Spleen (tissue), 11 donors: ENCODE data around the gene IQSEC1. TPM values are rescaled to one million over a fixed set of nuclear protein-coding genes. Genes with fewer than 3 reads are reported as not detected.

Experiments
- DNase-seq: peaks from one replicate; pipeline ENCODE4 v3.0.0-alpha.2; 2020
- H3K27ac ChIP-seq, 8 donors: fragments of 200-600 bp; sonication (generic) in 7 of 8; 1 replicate in 4 of 8; 2 replicates in 4 of 8; pipeline versions ENCODE4 v1.5.0 to v1.8.0; 2016 to 2021; ENCODE audit warnings: inconsistent platforms in 4 of 8, mild to moderate bottlenecking in 4 of 8, moderate library complexity in 1 of 8
- H3K27me3 ChIP-seq, 7 donors: fragments of 200-600 bp; sonication (generic) in 6 of 7; replicated peaks in 1 of 7; 1 replicate in 4 of 7; 2 replicates in 3 of 7; pipeline versions ENCODE4 v1.5.0 to v1.8.0; 2016 to 2021; ENCODE audit warnings: inconsistent platforms in 3 of 7, mild to moderate bottlenecking in 1 of 7
- H3K36me3 ChIP-seq, 6 donors: fragments of 200-600 bp; sonication (generic) in 5 of 6; 1 replicate in 4 of 6; 2 replicates in 2 of 6; pipeline versions ENCODE4 v1.5.0 to v1.8.0; 2016 to 2021; ENCODE audit warnings: inconsistent platforms in 2 of 6
- H3K4me1 ChIP-seq, 6 donors: fragments of 200-600 bp; sonication (generic) in 5 of 6; 1 replicate in 3 of 6; 2 replicates in 3 of 6; pipeline versions ENCODE4 v1.5.0 to v1.8.0; 2016 to 2021; ENCODE audit warnings: inconsistent platforms in 3 of 6
- H3K4me3 ChIP-seq, 8 donors: fragments of 200-600 bp; sonication (generic) in 7 of 8; 1 replicate in 4 of 8; 2 replicates in 4 of 8; pipeline versions ENCODE4 v1.5.0 to v1.8.0; 2016 to 2021; ENCODE audit warnings: inconsistent platforms in 4 of 8, mild to moderate bottlenecking in 4 of 8, moderate library complexity in 2 of 8
- H3K9me3 ChIP-seq, 8 donors: fragments of 200-600 bp; sonication (generic) in 7 of 8; 1 replicate in 4 of 8; 2 replicates in 4 of 8; pipeline versions ENCODE4 v1.5.0 to v1.8.0; 2016 to 2021; ENCODE audit warnings: inconsistent platforms in 4 of 8
- CTCF ChIP-seq, 11 experiments: fragments of 200-600 bp in 7 of 11; fragments of 450-650 bp in 4 of 11; sonication (generic) in 4 of 11; IDR thresholded peaks in 8 of 11; conservative IDR thresholded peaks in 3 of 11; 1 replicate in 7 of 11; 2 replicates in 4 of 11; pipeline versions ENCODE4 v1.4.0 to v1.8.0; 2016 to 2021; ENCODE audit warnings: antibody characterized with exemption in 11 of 11, inconsistent platforms in 4 of 11, mild to moderate bottlenecking in 1 of 11
- POLR2A ChIP-seq, 3 donors: fragments of 450-650 bp; IDR thresholded peaks; one replicate each; pipeline ENCODE4 v1.5.1; 2017; ENCODE audit warnings: antibody characterized with exemption in 3 of 3, mild to moderate bottlenecking in 1 of 3
- POLR2AphosphoS5 ChIP-seq, 3 donors: sonication (generic); formaldehyde crosslinking; IDR thresholded peaks; one replicate each; pipeline ENCODE4 v1.5.1; 2017; ENCODE audit warnings: antibody characterized with exemption in 3 of 3
- WGBS, 5 donors: extraction: QIAGEN DNeasy Blood & Tissue Kit in 3 of 5; methylation state at CpG; one replicate each; pipeline versions ENCODE4 v1.1.5 to v1.1.7; 2013 to 2018; 5-methylcytosine and 5-hydroxymethylcytosine counted together
- intact Hi-C: fragments of 100-400 bp; cut with DNase I; formaldehyde crosslinking; loops from one replicate; pipeline ENCODE4 v1.15.0; 2023; ENCODE audit warnings: low total_unique reads
- polyA plus RNA-seq, 3 donors: library from polyadenylated mRNA; stranded (reverse); fragments of 200-250 nt; gene quantifications; one replicate each; pipeline ENCODE4 v1.2.1, GENCODE V29; 2013
- total RNA-seq, 7 donors: library from RNA; depleted of rRNA in 3 of 7; stranded (reverse); fragments of >200 nt in 3 of 7; fragmentation: NEBNext Ultra II Directional in 4 of 7; extraction: Animal tissue kit (Norgen Biotek cat#: 25700) in 4 of 7; gene quantifications; one replicate each; pipeline versions ENCODE4 v1.1.0 to v1.2.1, GENCODE V29; 2016 to 2021
- donor health status: healthy with polysubstance abuse.
- donor health status: DM: no; HTN: no; CAD: no; lungs with moderate emphysema.
- donor health status: DM: no; HTN: no; CAD: no.
- donor health status: Bipolar disorder and iron deficiency.
- donor health status: healthy.
- donor health status: DM: no; HTN: no; CAD: no.
- donor health status: DM: yes; HTN: yes; CAD: no.

Gene IQSEC1
- total and polyA plus RNA-seq, 10 donors = 23.0 to 170 (median 116) TPM

- no peaks in the 10 kb centered on the region for H3K9me3 ChIP-seq
- H3K4me1 ChIP-seq = peaks cover 0 to 19% (median 7%) of the 10 kb centered on the region in 6 donors
- H3K27ac ChIP-seq = no peak overlapping the region
- no peaks in the 10 kb centered on the region for H3K36me3 ChIP-seq
- no peak for DNase-seq
- intact Hi-C loops = no loop called here
- H3K4me3 ChIP-seq = no peak overlapping the region
- TF ChIP-seq POLR2A (IDR thresholded peaks at IDR 0.05) (no peak), POLR2AphosphoS5 (IDR thresholded peaks at IDR 0.05) (no peak), CTCF (IDR thresholded peaks at IDR 0.05 in 8 of 11, conservative IDR thresholded peaks at IDR 0.05 in 3 of 11) (no peak)
- 72 to 81% (median 73%) methylated on average over 9 of the region's 9 CpGs for WGBS, 5 donors
- peaks cover 0 to 8% (median 0%) of the 10 kb centered on the region in 7 donors for H3K27me3 ChIP-seq
Measured at GRCh38 chr3:13098192-13098988, 25.2 kb upstream of the IQSEC1 start.

- Histone ChIP-seq H3K9me3 (no peaks in the 10 kb centered on the region), H3K4me1 (peaks cover 15 to 37% (median 16%) of the 10 kb centered on the region in 6 donors), H3K27ac (no peak overlapping the region), H3K36me3 (no peaks in the 10 kb centered on the region), H3K27me3 (peaks cover 0 to 8% (median 0%) of the 10 kb centered on the region in 7 donors), H3K4me3 (no peak overlapping the region)
- intact Hi-C loops = no loop called here
- WGBS, 5 donors = 88 to 96% (median 94%) methylated on average over 8 of the region's 8 CpGs
- no peak for DNase-seq
- TF ChIP-seq CTCF (IDR thresholded peaks at IDR 0.05 in 8 of 11, conservative IDR thresholded peaks at IDR 0.05 in 3 of 11) (no peak), POLR2AphosphoS5 (IDR thresholded peaks at IDR 0.05) (no peak), POLR2A (IDR thresholded peaks at IDR 0.05) (no peak)
Measured at GRCh38 chr3:13096356-13096755, 23.1 kb upstream of the IQSEC1 start.

- peak in 1 of 3 donors; percentile 34 for TF ChIP-seq POLR2AphosphoS5 (IDR thresholded peaks at IDR 0.05)
- TF ChIP-seq CTCF (IDR thresholded peaks at IDR 0.05 in 8 of 11, conservative IDR thresholded peaks at IDR 0.05 in 3 of 11) = no peak
- H3K27me3 ChIP-seq = peaks cover 0 to 8% (median 0%) of the 10 kb centered on the region in 7 donors
- intact Hi-C loops = no loop called here
- H3K27ac ChIP-seq = no peak overlapping the region
- H3K4me1 ChIP-seq = peaks cover 15 to 37% (median 16%) of the 10 kb centered on the region in 6 donors
- H3K36me3 ChIP-seq = no peaks in the 10 kb centered on the region
- no peaks in the 10 kb centered on the region for H3K9me3 ChIP-seq
- WGBS, 5 donors = 18 to 50% (median 22%) methylated on average over 18 to 21 of the region's 21 CpGs
- no peak for DNase-seq
- H3K4me3 ChIP-seq = no peak overlapping the region
Measured at GRCh38 chr3:13095408-13095937, 22.2 kb upstream of the IQSEC1 start.

GRCh38 chr3:13093687-13094086 lies 20.5 kb upstream of the IQSEC1 start:
- Histone ChIP-seq H3K9me3 (no peaks in the 10 kb centered on the region), H3K4me1 (peaks cover 15 to 36% (median 18%) of the 10 kb centered on the region in 6 donors), H3K27ac (no peak overlapping the region), H3K36me3 (no peaks in the 10 kb centered on the region), H3K4me3 (no peak overlapping the region), H3K27me3 (peaks cover 0 to 8% (median 0%) of the 10 kb centered on the region in 7 donors)
- WGBS, 5 donors = 70 to 86% (median 74%) methylated on average over 10 of the region's 10 CpGs
- intact Hi-C loops = loop anchor here (5.0 kb wide), 1 partner anchor 359 kb away; no protein-coding TSS in a partner anchor
- TF ChIP-seq POLR2AphosphoS5 (IDR thresholded peaks at IDR 0.05) (no peak), CTCF (IDR thresholded peaks at IDR 0.05 in 8 of 11, conservative IDR thresholded peaks at IDR 0.05 in 3 of 11) (no peak), POLR2A (IDR thresholded peaks at IDR 0.05) (no peak)
- no peak for DNase-seq
